ENCODE measurements around the gene CISD3. TPM values are rescaled to one million over a fixed set of nuclear protein-coding genes. Genes with fewer than 3 reads are reported as not detected.

Gene CISD3
- total RNA-seq, 1 experiment from 2014 or later, result 6.6 TPM

DNA sequence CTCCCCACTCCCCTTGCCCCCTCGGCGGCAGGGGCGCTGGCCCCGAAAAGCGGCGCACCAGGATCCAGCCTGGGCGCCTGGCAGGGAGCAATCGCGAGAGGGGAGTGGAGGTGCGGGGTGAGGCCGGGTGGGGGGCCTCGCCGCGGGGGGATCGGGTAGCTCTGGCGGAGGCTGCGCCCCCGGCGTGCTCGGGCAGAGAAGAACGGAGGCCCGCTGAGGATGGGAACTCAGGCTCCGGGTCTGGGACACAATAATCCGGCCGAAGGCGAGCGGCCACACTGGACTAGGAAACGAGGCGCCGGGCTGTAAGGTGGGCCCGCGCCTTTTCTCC lies 18.7 kb downstream of the CISD3 start:
- no peak for DNase-seq (ENCODE audit: low spot score)
- no peak for TF ChIP-seq EZH2 (IDR thresholded peaks at IDR 0.05; ENCODE audit: borderline replicate concordance, low read depth, low read length, poor library complexity, severe bottlenecking)
- TF ChIP-seq, protein P1, sequence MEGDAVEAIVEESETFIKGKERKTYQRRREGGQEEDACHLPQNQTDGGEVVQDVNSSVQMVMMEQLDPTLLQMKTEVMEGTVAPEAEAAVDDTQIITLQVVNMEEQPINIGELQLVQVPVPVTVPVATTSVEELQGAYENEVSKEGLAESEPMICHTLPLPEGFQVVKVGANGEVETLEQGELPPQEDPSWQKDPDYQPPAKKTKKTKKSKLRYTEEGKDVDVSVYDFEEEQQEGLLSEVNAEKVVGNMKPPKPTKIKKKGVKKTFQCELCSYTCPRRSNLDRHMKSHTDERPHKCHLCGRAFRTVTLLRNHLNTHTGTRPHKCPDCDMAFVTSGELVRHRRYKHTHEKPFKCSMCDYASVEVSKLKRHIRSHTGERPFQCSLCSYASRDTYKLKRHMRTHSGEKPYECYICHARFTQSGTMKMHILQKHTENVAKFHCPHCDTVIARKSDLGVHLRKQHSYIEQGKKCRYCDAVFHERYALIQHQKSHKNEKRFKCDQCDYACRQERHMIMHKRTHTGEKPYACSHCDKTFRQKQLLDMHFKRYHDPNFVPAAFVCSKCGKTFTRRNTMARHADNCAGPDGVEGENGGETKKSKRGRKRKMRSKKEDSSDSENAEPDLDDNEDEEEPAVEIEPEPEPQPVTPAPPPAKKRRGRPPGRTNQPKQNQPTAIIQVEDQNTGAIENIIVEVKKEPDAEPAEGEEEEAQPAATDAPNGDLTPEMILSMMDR (conservative IDR thresholded peaks at IDR 0.05; ENCODE audit: low read depth, low read length), result no peak
- Histone ChIP-seq H3K4me3 (ENCODE audit: low read depth, low read length, poor library complexity, severe bottlenecking) (peak overlapping the region; percentile 56), H3K27ac (ENCODE audit: low read depth, low read length, poor library complexity, severe bottlenecking) (peak overlapping the region; percentile 37), H3K9me3 (ENCODE audit: low read depth, low read length, poor library complexity, severe bottlenecking) (no peaks in the 10 kb centered on the region), H3K36me3 (ENCODE audit: insufficient read depth, low read length, poor library complexity, severe bottlenecking) (no peaks in the 10 kb centered on the region), H3K27me3 (replicated peaks; ENCODE audit: insufficient read depth, low read depth, low read length, poor library complexity) (no peaks in the 10 kb centered on the region), H3K4me1 (ENCODE audit: insufficient read depth, low read length, poor library complexity, severe bottlenecking) (peaks cover 31% of the 10 kb centered on the region)
- intact Hi-C loops (cut with micrococcal nuclease; ENCODE audit: unreplicated experiment), result no loop called here
- ChIA-PET CTCF (no interaction called here), POLR2A (ENCODE audit: low non-redundant PET) (no interaction called here)
- no TSS peak for BruUV-seq (replicated peaks)

DNA sequence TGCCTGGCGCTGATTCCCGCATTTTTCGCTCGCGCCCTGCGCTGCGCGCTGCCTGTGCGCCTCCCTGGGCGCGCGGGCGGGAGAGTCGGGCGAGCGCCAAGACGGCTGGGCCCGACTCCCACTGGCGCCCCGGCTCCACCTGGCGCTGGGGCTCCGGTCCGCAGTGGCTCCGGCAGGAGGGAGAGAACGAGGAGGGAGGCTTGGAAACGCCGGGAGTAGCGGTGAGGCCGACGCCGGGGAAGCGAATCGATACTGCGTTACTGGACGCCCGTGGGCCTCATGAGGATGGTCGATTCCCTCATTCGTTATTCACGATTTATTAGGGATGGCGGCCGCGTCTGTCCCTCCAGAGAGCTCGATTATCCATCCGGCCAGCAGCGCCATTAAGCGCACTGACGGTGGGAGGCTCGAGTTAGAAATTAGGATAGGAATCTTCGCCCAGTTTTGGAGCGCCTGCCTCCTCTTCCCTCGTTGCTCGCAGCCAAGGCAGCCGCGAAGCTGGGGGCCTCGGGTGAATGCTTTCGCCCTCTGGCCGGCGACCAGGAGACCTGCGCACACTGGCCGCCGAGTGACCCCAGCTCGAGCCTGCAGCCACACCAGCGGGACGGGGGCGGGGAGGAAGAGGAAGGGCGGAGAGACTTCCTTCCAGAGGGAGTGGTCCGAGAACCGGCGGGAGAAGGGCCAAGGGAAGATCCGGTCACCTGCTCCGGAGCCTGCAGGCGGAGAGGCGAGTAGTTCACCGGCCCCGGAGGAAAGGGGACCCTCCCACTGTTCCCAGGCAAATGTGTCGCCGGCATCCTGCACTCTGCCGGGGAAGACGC lies 19.3 kb downstream of the CISD3 start:
- no peak for TF ChIP-seq EZH2 (IDR thresholded peaks at IDR 0.05; ENCODE audit: borderline replicate concordance, low read depth, low read length, poor library complexity, severe bottlenecking)
- TF ChIP-seq, protein P1 (conservative IDR thresholded peaks at IDR 0.05; ENCODE audit: low read depth, low read length), result no peak
- CTCF ChIA-PET, result no interaction called here
- Histone ChIP-seq H3K27ac (ENCODE audit: low read depth, low read length, poor library complexity, severe bottlenecking) (peak overlapping the region; percentile 37), H3K36me3 (ENCODE audit: insufficient read depth, low read length, poor library complexity, severe bottlenecking) (no peaks in the 10 kb centered on the region), H3K9me3 (ENCODE audit: low read depth, low read length, poor library complexity, severe bottlenecking) (no peaks in the 10 kb centered on the region), H3K4me3 (ENCODE audit: low read depth, low read length, poor library complexity, severe bottlenecking) (peak overlapping the region; percentile 56), H3K27me3 (replicated peaks; ENCODE audit: insufficient read depth, low read depth, low read length, poor library complexity) (no peaks in the 10 kb centered on the region), H3K4me1 (ENCODE audit: insufficient read depth, low read length, poor library complexity, severe bottlenecking) (peaks cover 31% of the 10 kb centered on the region)
- no TSS peak for BruUV-seq (replicated peaks)
- POLR2A ChIA-PET (ENCODE audit: low non-redundant PET), result no interaction called here
- intact Hi-C loops (cut with micrococcal nuclease; ENCODE audit: unreplicated experiment), result loop anchor here (5.0 kb wide), 1 partner anchor 118 kb away; no protein-coding TSS in a partner anchor
- peak; percentile 45 for DNase-seq (ENCODE audit: low spot score)

DNA sequence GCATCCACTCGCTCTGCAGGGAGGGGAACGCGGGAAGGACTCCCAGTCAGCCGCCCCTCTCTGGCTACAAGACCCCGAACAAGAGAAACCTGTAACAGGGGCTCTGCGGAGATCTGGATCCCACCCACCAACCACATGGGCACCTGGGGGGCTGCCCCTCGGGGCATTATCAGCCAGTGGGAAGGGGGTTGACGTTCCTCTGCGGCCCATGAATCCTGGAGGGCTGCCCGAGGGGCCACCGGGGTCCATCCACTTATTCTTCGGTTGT lies 19.8 kb downstream of the CISD3 start:
- Histone ChIP-seq H3K9me3 (ENCODE audit: low read depth, low read length, poor library complexity, severe bottlenecking) (no peaks in the 10 kb centered on the region), H3K4me1 (ENCODE audit: insufficient read depth, low read length, poor library complexity, severe bottlenecking) (peaks cover 31% of the 10 kb centered on the region), H3K4me3 (ENCODE audit: low read depth, low read length, poor library complexity, severe bottlenecking) (peak overlapping the region; percentile 56), H3K27me3 (replicated peaks; ENCODE audit: insufficient read depth, low read depth, low read length, poor library complexity) (no peaks in the 10 kb centered on the region), H3K27ac (ENCODE audit: low read depth, low read length, poor library complexity, severe bottlenecking) (no peak overlapping the region), H3K36me3 (ENCODE audit: insufficient read depth, low read length, poor library complexity, severe bottlenecking) (no peaks in the 10 kb centered on the region)
- TF ChIP-seq, protein P1 (conservative IDR thresholded peaks at IDR 0.05; ENCODE audit: low read depth, low read length), result no peak
- no peak for TF ChIP-seq EZH2 (IDR thresholded peaks at IDR 0.05; ENCODE audit: borderline replicate concordance, low read depth, low read length, poor library complexity, severe bottlenecking)
- POLR2A ChIA-PET (ENCODE audit: low non-redundant PET), result no interaction called here
- intact Hi-C loops (cut with micrococcal nuclease; ENCODE audit: unreplicated experiment), result loop anchor here (5.0 kb wide), 1 partner anchor 117 kb away; no protein-coding TSS in a partner anchor
- no peak for DNase-seq (ENCODE audit: low spot score)
- no TSS peak for BruUV-seq (replicated peaks)
- CTCF ChIA-PET, result no interaction called here

All from A673 (cell line).